K562 (cell line): ENCODE measurements around the gene NEUROD6. TPM values are rescaled to one million over a fixed set of nuclear protein-coding genes. Genes with fewer than 3 reads are reported as not detected.

Source experiments
- ATAC-seq: fragments of 200-7000 bp; cut with Tn5 transposase; 3 replicates; pipeline ENCODE4 v1.9.1; 2020; ENCODE audit warnings: moderate library complexity
- BruUV-seq: library from RNA; stranded (reverse); fragments of 400-500 nt; replicated peaks from 2 replicates; lab custom pipeline; 2021; lab: Mats Ljungman, UMichigan
- CTCF ChIA-PET: fragments of 300-600 bp; formaldehyde crosslinking; extraction: SDS; loops from one replicate; lab custom pipeline; 2021; ENCODE audit warnings: low intra/inter-chr PET ratio; lab: Yijun Ruan, JAX
- POLR2A ChIA-PET: fragments of 300-600, 350-650 bp; sonication (Branson Sonifier 250); formaldehyde crosslinking; extraction: SDS; loops from one replicate; lab custom pipeline; 2021; ENCODE audit warnings: antibody characterized with exemption, inconsistent platforms; lab: Yijun Ruan, JAX
- DNase-seq, 4 experiments: peaks; one replicate each; pipeline versions ENCODE4 v3.0.0 to v3.0.0-alpha.2; 2011 to 2018; ENCODE audit warnings: low spot score in 3 of 4, mixed read lengths in 3 of 4; ENCODE audit errors: extremely low read depth in 1 of 4
- FAIRE-seq: peaks from 2 replicates; lab custom pipeline; 2011; peaks lifted over from hg19 to GRCh38; lab: Jason Lieb, UNC
- H2AFZ ChIP-seq: 2 replicates; pipeline ENCODE4 v1.6.0; 2011; ENCODE audit warnings: low read depth, low read length, control low read depth, inconsistent platforms
- H3K27ac ChIP-seq: fragments of 200-600 bp; 3 replicates; pipeline ENCODE4 v1.8.0; 2011; ENCODE audit warnings: low read depth, mild to moderate bottlenecking, control low read depth, inconsistent platforms, low read length, moderate library complexity, mixed read lengths; ENCODE audit errors: extremely low read depth
- H3K27me3 ChIP-seq, 2 experiments: fragments of 300-600 bp in 1 of 2; 2 replicates in 1 of 2; 3 replicates in 1 of 2; pipeline versions ENCODE4 v1.6.0 to v1.8.0; 2011; ENCODE audit warnings: inconsistent platforms in 2 of 2, low read length in 2 of 2, mild to moderate bottlenecking in 1 of 2, mixed read lengths in 1 of 2, moderate library complexity in 1 of 2; ENCODE audit not compliant: control insufficient read depth in 2 of 2, insufficient read depth in 2 of 2
- H3K36me3 ChIP-seq: fragments of 300-600 bp; 3 replicates; pipeline ENCODE4 v1.8.0; 2011; ENCODE audit warnings: mild to moderate bottlenecking, low read length, inconsistent platforms; ENCODE audit not compliant: control insufficient read depth, insufficient read depth
- H3K4me1 ChIP-seq, 2 experiments: fragments of 200-600 bp in 1 of 2; replicated peaks in 1 of 2; 2 replicates in 1 of 2; 3 replicates in 1 of 2; pipeline versions ENCODE4 v1.5.1 to v1.8.0; 2011; ENCODE audit warnings: inconsistent platforms in 2 of 2, low read length in 2 of 2, mild to moderate bottlenecking in 1 of 2, mixed read lengths in 1 of 2, moderate library complexity in 1 of 2; ENCODE audit not compliant: control insufficient read depth in 2 of 2, insufficient read depth in 2 of 2
- H3K4me2 ChIP-seq: 2 replicates; pipeline ENCODE4 v1.6.1; 2011; ENCODE audit warnings: low read length, control low read depth, inconsistent platforms, mixed read lengths; ENCODE audit not compliant: insufficient read depth
- H3K4me3 ChIP-seq: fragments of 200-600 bp; sonication (generic), shearing (Covaris generic); 2 replicates; pipeline ENCODE4 v1.5.1; 2016; ENCODE audit warnings: control low read depth, inconsistent platforms
- H3K79me2 ChIP-seq: fragments of 200-600 bp; 3 replicates; pipeline ENCODE4 v1.8.0; 2011; ENCODE audit warnings: low read length, inconsistent platforms; ENCODE audit not compliant: control insufficient read depth, insufficient read depth
- H3K9ac ChIP-seq, 2 experiments: 2 replicates each; pipeline versions ENCODE4 v1.6.0 to v1.6.1; 2011; ENCODE audit warnings: low read depth in 2 of 2, low read length in 2 of 2, control low read depth in 1 of 2, inconsistent platforms in 1 of 2, mild to moderate bottlenecking in 1 of 2, mixed read lengths in 1 of 2; ENCODE audit not compliant: insufficient read depth in 1 of 2
- H3K9me1 ChIP-seq: one replicate; pipeline ENCODE4 v1.6.0; 2011; ENCODE audit warnings: inconsistent platforms, mild to moderate bottlenecking, low read length, moderate library complexity; ENCODE audit not compliant: control insufficient read depth, insufficient read depth
- H3K9me3 ChIP-seq: replicated peaks from 2 replicates; pipeline ENCODE4 v1.5.1; 2011; ENCODE audit warnings: low read depth, low read length, inconsistent platforms; ENCODE audit not compliant: control insufficient read depth, insufficient read depth
- H4K20me1 ChIP-seq: replicated peaks from 2 replicates; pipeline ENCODE4 v1.6.1; 2011; ENCODE audit warnings: low read length, inconsistent platforms, mixed read lengths; ENCODE audit not compliant: control insufficient read depth, insufficient read depth
- BDP1 ChIP-seq: IDR thresholded peaks from 3 replicates; pipeline ENCODE4 v1.6.1; 2011; ENCODE audit not compliant: insufficient read length, insufficient read depth
- LEF1 ChIP-seq: fragments of 450-650 bp; IDR thresholded peaks from 2 replicates; pipeline ENCODE4 v1.6.1; 2016; ENCODE audit warnings: mild to moderate bottlenecking
- MTA1 ChIP-seq: fragments of 450-650 bp; IDR thresholded peaks from 2 replicates; pipeline ENCODE4 v1.6.1; 2017; ENCODE audit warnings: borderline replicate concordance
- MTA3 ChIP-seq: fragments of 450-650 bp; formaldehyde crosslinking; IDR thresholded peaks from 2 replicates; pipeline ENCODE4 v1.6.1; 2017; ENCODE audit warnings: mild to moderate bottlenecking, borderline replicate concordance
- NCOA2 ChIP-seq, 2 experiments: fragments of 450-650 bp; IDR thresholded peaks; 2 replicates each; pipeline ENCODE4 v1.6.1; 2018; ENCODE audit warnings: mild to moderate bottlenecking in 2 of 2, moderate library complexity in 1 of 2; ENCODE audit not compliant: partially characterized antibody in 2 of 2
- NR2F6 ChIP-seq: fragments of 450-650 bp; formaldehyde crosslinking; IDR thresholded peaks from 2 replicates; pipeline ENCODE4 v1.4.0; 2020; ENCODE audit warnings: mild to moderate bottlenecking
- SIX5 ChIP-seq, 2 experiments: IDR thresholded peaks; 2 replicates each; pipeline ENCODE4 v1.6.1; 2011; ENCODE audit warnings: low read length in 2 of 2, borderline replicate concordance in 1 of 2, low read depth in 1 of 2, mild to moderate bottlenecking in 1 of 2, moderate library complexity in 1 of 2; ENCODE audit not compliant: insufficient read depth in 1 of 2
- SMARCA5 ChIP-seq: fragments of 450-650 bp; IDR thresholded peaks from 2 replicates; pipeline ENCODE4 v1.6.1; 2016
- SP2 ChIP-seq: IDR thresholded peaks from 2 replicates; pipeline ENCODE4 v1.6.1; 2011; ENCODE audit warnings: mild to moderate bottlenecking, low read depth, low read length, moderate library complexity; ENCODE audit not compliant: poor library complexity, severe bottlenecking; ENCODE audit errors: extremely low read depth
- TBL1XR1 ChIP-seq, 2 experiments: IDR thresholded peaks; 2 replicates each; pipeline ENCODE4 v1.6.1; 2012; ENCODE audit warnings: improper control_type of control experiment in 2 of 2, low read length in 2 of 2, mild to moderate bottlenecking in 1 of 2
- ZNF592 ChIP-seq: fragments of 450-650 bp; IDR thresholded peaks from 2 replicates; pipeline ENCODE4 v1.6.1; 2017; ENCODE audit warnings: antibody characterized with exemption, mild to moderate bottlenecking
- ZNF76 ChIP-seq: fragments of 250-450 bp; sonication (Bioruptor Pico); IDR thresholded peaks from 2 replicates; pipeline ENCODE4 v1.4.0; 2020; ENCODE audit warnings: mild to moderate bottlenecking, moderate library complexity, borderline replicate concordance
- WGBS: fragments of 100-300 bp; shearing (Covaris generic); methylation state at CpG from one replicate; pipeline ENCODE4 v1.1.6; 2016; ENCODE audit warnings: low coverage, mixed read lengths; ENCODE audit not compliant: insufficient coverage; ENCODE audit errors: missing lambda C conversion rate; 5-methylcytosine and 5-hydroxymethylcytosine counted together
- in situ Hi-C: fragments of 300-500 bp; cut with MboI; formaldehyde crosslinking; loops from 4 replicates; pipeline ENCODE4 v1.15.0; 2018; ENCODE audit warnings: inconsistent platforms, mixed read lengths
- intact Hi-C: fragments of 100-400 bp; cut with micrococcal nuclease; formaldehyde crosslinking; loops from 2 replicates; pipeline ENCODE4 v1.14.2; 2022
- polyA plus RNA-seq, 8 experiments: library from polyadenylated mRNA; depleted of rRNA in 4 of 8; stranded (reverse) in 5 of 8; unstranded in 3 of 8; fragments of >200 nt; fragmentation: Nextera tagmentation in 2 of 8; fragmentation: Illumina TruSeq in 1 of 8; extraction: Ambion mirVana in 2 of 8; extraction: Trizol in 1 of 8; gene quantifications; 2 replicates each; pipeline versions ENCODE4 v1.2.1 to v1.2.3, GENCODE V29; 2011 to 2014; ENCODE audit warnings: inconsistent platforms in 1 of 8, missing spikeins in 1 of 8
- total RNA-seq, 7 experiments: library from RNA; depleted of rRNA in 6 of 7; stranded (reverse); fragments of >200 nt in 6 of 7; fragmentation: Illumina TruSeq in 2 of 7; extraction: Trizol in 2 of 7; gene quantifications; 2 replicates each; pipeline versions ENCODE4 v1.2.1 to v1.2.3, GENCODE V29; 2011 to 2021; ENCODE audit warnings: low replicate concordance in 1 of 7

NEUROD6 gene
- total and polyA plus RNA-seq, 9 of the 15 experiments (the other 6 are each of a cell fraction or from before 2014, with no cell fraction given): not detected

GRCh38 chr7:31372231-31372959, 31.9 kb upstream of the NEUROD6 start:
- Histone ChIP-seq H3K4me2 (no peak overlapping the region), H2AFZ (no peak overlapping the region), H3K9me3 (no peaks in the 10 kb centered on the region), H3K27me3 (peaks cover 4 to 14% of the 10 kb centered on the region in 2 experiments; a peak in 3 of 5 replicates), H3K9ac (no peak overlapping the region), H3K27ac (no peak overlapping the region), H3K79me2 (no peaks in the 10 kb centered on the region), H3K4me3 (no peak overlapping the region), H3K36me3 (no peaks in the 10 kb centered on the region), H4K20me1 (no peaks in the 10 kb centered on the region; the same call in 1 of the 2 replicates), H3K9me1 (no peaks in the 10 kb centered on the region), H3K4me1 (no peaks in the 10 kb centered on the region)
- in situ Hi-C loops: no loop called here
- no TSS peak for BruUV-seq
- DNase-seq (no peak), ATAC-seq (no peak), FAIRE-seq (no peak)
- POLR2A ChIA-PET: interaction anchor here (0.6 kb wide), 1 partner anchor 76 kb away, joined by 3 read pairs; no protein-coding TSS in a partner anchor
- CTCF ChIA-PET: interaction anchor here (1.6 kb wide), 1 partner anchor 116 kb away, joined by 4 read pairs; no protein-coding TSS in a partner anchor
- intact Hi-C loops: loop anchor here (2.0 to 10.0 kb wide), 4 partner anchors 70 to 362 kb away; no protein-coding TSS in a partner anchor
- under 1% methylated on average over 10 of the region's 11 CpGs for WGBS
- no peak for TF ChIP-seq MTA1
- TF ChIP-seq SP2: no peak
- no peak for TF ChIP-seq SMARCA5
- TF ChIP-seq NCOA2 (IDR thresholded peaks at IDR 0.05; ENCODE audit: partially characterized antibody in 2 of 2): no peak
- TF ChIP-seq TBL1XR1 (IDR thresholded peaks at IDR 0.05; ENCODE audit: low read length in 2 of 2): no peak
- TF ChIP-seq LEF1: no peak
- TF ChIP-seq BDP1: no peak
- TF ChIP-seq SIX5 (IDR thresholded peaks at IDR 0.05; ENCODE audit: borderline replicate concordance in 1 of 2, insufficient read depth in 1 of 2, low read depth in 1 of 2, low read length in 2 of 2): no peak
- TF ChIP-seq ZNF592: no peak
- TF ChIP-seq NR2F6 (CRISPR knock-in tag): no peak
- no peak for TF ChIP-seq MTA3
- no peak for TF ChIP-seq ZNF76 (CRISPR knock-in tag)
